HepG2 (cell line): ENCODE data around the gene TRAF3. TPM values are rescaled to one million over a fixed set of nuclear protein-coding genes. Genes with fewer than 3 reads are reported as not detected.

ENCODE experiments used
- ATAC-seq: fragments of 200-7000 bp; cut with Tn5 transposase; 3 replicates; pipeline ENCODE4 v1.9.1; 2020; ENCODE audit warnings: mild to moderate bottlenecking, moderate library complexity
- BruUV-seq: library from RNA; stranded (reverse); fragments of 400-500 nt; replicated peaks from 2 replicates; lab custom pipeline; 2021; lab: Mats Ljungman, UMichigan
- CTCF ChIA-PET: fragments of 300-600 bp; formaldehyde crosslinking; extraction: SDS; loops from one replicate; lab custom pipeline; 2021; ENCODE audit warnings: low total read pairs, inconsistent platforms, low intra/inter-chr PET ratio; lab: Yijun Ruan, JAX
- POLR2A ChIA-PET: fragments of 350-600 bp; sonication (Branson Sonifier 250); formaldehyde crosslinking; loops from one replicate; lab custom pipeline; 2020; ENCODE audit warnings: antibody characterized with exemption, inconsistent platforms; lab: Yijun Ruan, JAX
- DNase-seq: peaks from one replicate; pipeline ENCODE4 v3.0.0-alpha.2; 2015; ENCODE audit warnings: low spot score
- FAIRE-seq: peaks from 3 replicates; lab custom pipeline; 2011; peaks lifted over from hg19 to GRCh38; lab: Jason Lieb, UNC
- H2AFZ ChIP-seq: one replicate; pipeline ENCODE4 v1.6.1; 2011; ENCODE audit warnings: low read length, inconsistent platforms
- H3K27ac ChIP-seq: fragments of 300-600 bp; 3 replicates; pipeline ENCODE4 v1.8.0; 2011; ENCODE audit warnings: mixed run types, mild to moderate bottlenecking, mixed read lengths, low read length, inconsistent platforms; ENCODE audit not compliant: insufficient read depth; ENCODE audit errors: extremely low read length
- H3K27me3 ChIP-seq, 2 experiments: fragments of 200-600 bp in 1 of 2; 2 replicates in 1 of 2; 3 replicates in 1 of 2; pipeline versions ENCODE4 v1.6.0 to v1.8.0; 2011; ENCODE audit warnings: low read length in 2 of 2, mild to moderate bottlenecking in 2 of 2, moderate library complexity in 2 of 2, inconsistent platforms in 1 of 2; ENCODE audit not compliant: insufficient read depth in 2 of 2, control insufficient read depth in 1 of 2
- H3K36me3 ChIP-seq, 2 experiments: fragments of 200-600 bp in 1 of 2; replicated peaks in 1 of 2; 2 replicates in 1 of 2; 3 replicates in 1 of 2; pipeline versions ENCODE4 v1.5.1 to v1.8.0; 2011; ENCODE audit warnings: low read length in 2 of 2, inconsistent platforms in 1 of 2; ENCODE audit not compliant: insufficient read depth in 2 of 2, control insufficient read depth in 1 of 2
- H3K4me1 ChIP-seq: 2 replicates; pipeline ENCODE4 v1.5.1; 2012; ENCODE audit warnings: low read length, inconsistent platforms; ENCODE audit not compliant: insufficient read depth
- H3K4me2 ChIP-seq: 2 replicates; pipeline ENCODE4 v1.6.0; 2011; ENCODE audit warnings: low read depth, low read length, inconsistent platforms
- H3K4me3 ChIP-seq, 3 experiments: fragments of 200-600 bp in 1 of 3; sonication (generic), shearing (Covaris generic) in 1 of 3; replicated peaks in 1 of 3; 2 replicates each; pipeline ENCODE4 v1.5.1; 2011 to 2016; ENCODE audit warnings: low read length in 3 of 3, inconsistent platforms in 2 of 3, low read depth in 2 of 3, mild to moderate bottlenecking in 2 of 3, control low read depth in 1 of 3, mixed read lengths in 1 of 3; ENCODE audit not compliant: insufficient read depth in 1 of 3
- H3K79me2 ChIP-seq: one replicate; pipeline ENCODE4 v1.6.1; 2011; ENCODE audit warnings: low read length, inconsistent platforms; ENCODE audit not compliant: insufficient read depth
- H3K9ac ChIP-seq: 2 replicates; pipeline ENCODE4 v1.6.0; 2011; ENCODE audit warnings: mild to moderate bottlenecking, low read depth, low read length, inconsistent platforms; ENCODE audit not compliant: insufficient read depth
- H3K9me3 ChIP-seq: 2 replicates; pipeline ENCODE4 v1.5.1; 2012; ENCODE audit warnings: mild to moderate bottlenecking, low read length
- H4K20me1 ChIP-seq: 2 replicates; pipeline ENCODE4 v1.6.0; 2011; ENCODE audit warnings: inconsistent platforms, mild to moderate bottlenecking, low read length, moderate library complexity; ENCODE audit not compliant: insufficient read depth
- IKZF5 ChIP-seq: IDR thresholded peaks from 2 replicates; pipeline ENCODE4 v1.6.1; 2018; ENCODE audit warnings: missing genetic modification reagents, mild to moderate bottlenecking, missing compliant biosample characterization
- IRF2 ChIP-seq: IDR thresholded peaks from 2 replicates; pipeline ENCODE4 v1.6.1; 2018; ENCODE audit warnings: missing genetic modification reagents, missing compliant biosample characterization
- IRX3 ChIP-seq: sonication (generic); formaldehyde crosslinking; IDR thresholded peaks from 2 replicates; pipeline ENCODE4 v1.8.1; 2023; ENCODE audit warnings: mild to moderate bottlenecking, low read depth, missing genetic modification reagents, borderline replicate concordance
- JUND ChIP-seq: sonication (generic); formaldehyde crosslinking; IDR thresholded peaks from 2 replicates; pipeline ENCODE4 v1.8.0; 2022; ENCODE audit warnings: mild to moderate bottlenecking, missing genetic modification reagents
- RBAK ChIP-seq: sonication (generic); formaldehyde crosslinking; IDR thresholded peaks from 2 replicates; pipeline ENCODE4 v1.5.1; 2020; ENCODE audit warnings: mild to moderate bottlenecking, missing genetic modification reagents
- RBFOX2 ChIP-seq: fragments of 200-400 bp; formaldehyde crosslinking; IDR thresholded peaks from 2 replicates; pipeline ENCODE4 v1.6.1; 2017; ENCODE audit warnings: low read depth, mild to moderate bottlenecking, low read length
- RERE ChIP-seq: IDR thresholded peaks from 2 replicates; pipeline ENCODE4 v1.6.1; 2016; ENCODE audit warnings: low read depth, missing genetic modification reagents, missing compliant biosample characterization
- RXRB ChIP-seq: IDR thresholded peaks from 2 replicates; pipeline ENCODE4 v1.6.1; 2016; ENCODE audit warnings: borderline replicate concordance, missing genetic modification reagents, missing compliant biosample characterization
- STAG1 ChIP-seq: sonication (generic); formaldehyde crosslinking; IDR thresholded peaks from 2 replicates; pipeline ENCODE4 v1.4.0; 2020; ENCODE audit warnings: missing genetic modification reagents
- TEAD2 ChIP-seq: sonication (generic); formaldehyde crosslinking; IDR thresholded peaks from 2 replicates; pipeline ENCODE4 v1.9.0; 2021; ENCODE audit warnings: missing genetic modification reagents
- ZNF296 ChIP-seq: sonication (generic); formaldehyde crosslinking; conservative IDR thresholded peaks from 2 replicates; pipeline ENCODE4 v1.5.0; 2020; ENCODE audit warnings: mild to moderate bottlenecking, missing genetic modification reagents
- ZNF570 ChIP-seq: sonication (generic); formaldehyde crosslinking; IDR thresholded peaks from 2 replicates; pipeline ENCODE4 v1.4.0; 2020; ENCODE audit warnings: mild to moderate bottlenecking, missing genetic modification reagents, borderline replicate concordance
- ZNF652 ChIP-seq: IDR thresholded peaks from 2 replicates; pipeline ENCODE4 v1.6.1; 2016; ENCODE audit warnings: low read depth, borderline replicate concordance
- ZNF770 ChIP-seq: sonication (generic); formaldehyde crosslinking; IDR thresholded peaks from 2 replicates; pipeline ENCODE4 v1.5.0; 2020; ENCODE audit warnings: mild to moderate bottlenecking, missing genetic modification reagents
- WGBS: methylation state at CpG from one replicate; pipeline ENCODE4 v1.1.6; 2017; ENCODE audit warnings: low lambda C conversion rate; 5-methylcytosine and 5-hydroxymethylcytosine counted together
- in situ Hi-C: cut with HindIII; loops from 2 replicates; pipeline ENCODE4 v1.10.0; 2017; ENCODE audit warnings: low pct_unique_long_range_greater_than_20kb; ENCODE audit not compliant: extremely low pct_ligation_motif_present
- intact Hi-C: fragments of 100-400 bp; cut with micrococcal nuclease; formaldehyde crosslinking; loops from one replicate; pipeline ENCODE4 v1.10.0; 2022; ENCODE audit not compliant: unreplicated experiment
- polyA plus RNA-seq, 8 experiments: library from polyadenylated mRNA; depleted of rRNA in 3 of 8; stranded (reverse) in 7 of 8; unstranded in 1 of 8; fragments of >200 nt; fragmentation: Illumina TruSeq in 4 of 8; extraction: Trizol in 4 of 8; gene quantifications; 2 replicates each; pipeline versions ENCODE4 v1.2.1 to v1.2.3, GENCODE V29; 2011 to 2016; ENCODE audit warnings: low read depth in 4 of 8, missing spikeins in 1 of 8, mixed read lengths in 1 of 8; ENCODE audit not compliant: insufficient read depth in 1 of 8
- total RNA-seq, 5 experiments: library from RNA; depleted of rRNA; stranded (reverse); fragments of >200 nt; fragmentation: Illumina TruSeq; extraction: Trizol; gene quantifications; 2 replicates each; pipeline ENCODE4 v1.2.3, GENCODE V29; 2016; ENCODE audit warnings: low read depth in 1 of 5

The TRAF3 gene
- total and polyA plus RNA-seq, 2 of the 13 experiments (the other 11 are each of a cell fraction or from before 2014, with no cell fraction given): 6.9 to 12.2 TPM

- no peak overlapping the region for H3K4me2 ChIP-seq
- POLR2A ChIA-PET: no interaction called here
- FAIRE-seq (no peak), DNase-seq (no peak), ATAC-seq (no peak)
- intact Hi-C loops (no loop called here), in situ Hi-C loops (no loop called here)
- H3K4me3 ChIP-seq: no peak overlapping the region
- no TSS peak for BruUV-seq
- H3K36me3 ChIP-seq: peaks cover 0 to 8% of the 10 kb centered on the region in 2 experiments; a peak in 2 of 5 replicates
- no peaks in the 10 kb centered on the region for H3K9me3 ChIP-seq
- H3K79me2 ChIP-seq: no peaks in the 10 kb centered on the region
- H3K27me3 ChIP-seq: no peaks in the 10 kb centered on the region
- H2AFZ ChIP-seq: no peak overlapping the region
- no peaks in the 10 kb centered on the region for H4K20me1 ChIP-seq
- 91% methylated on average over 11 of the region's 11 CpGs for WGBS
- H3K27ac ChIP-seq: no peak overlapping the region
- no peak overlapping the region for H3K9ac ChIP-seq
- H3K4me1 ChIP-seq: peaks cover 20% of the 10 kb centered on the region
- CTCF ChIA-PET: no interaction called here
- no peak for TF ChIP-seq ZNF770 (CRISPR knock-in tag)
- no peak for TF ChIP-seq IRX3
- TF ChIP-seq JUND (CRISPR knock-in tag): no peak
- no peak for TF ChIP-seq ZNF296
- no peak for TF ChIP-seq RBAK (CRISPR knock-in tag)
- TF ChIP-seq TEAD2 (CRISPR knock-in tag): no peak
- TF ChIP-seq IRF2 (CRISPR knock-in tag): no peak
- no peak for TF ChIP-seq IKZF5 (CRISPR knock-in tag)
- TF ChIP-seq RERE (CRISPR knock-in tag): no peak
- TF ChIP-seq RXRB (CRISPR knock-in tag): no peak
- TF ChIP-seq RBFOX2: no peak
- no peak for TF ChIP-seq ZNF570 (CRISPR knock-in tag)
- no peak for TF ChIP-seq ZNF652
- TF ChIP-seq STAG1: no peak
Observed at GRCh38 chr14:102828151-102828550, 50.9 kb downstream of the TRAF3 start.
